Epithelial cell of esophagus (primary cell): ENCODE measurements around the gene EPHA3.

Experiments
- DNase-seq: peaks from one replicate; pipeline ENCODE4 v3.0.0; 2010; ENCODE audit warnings: low read depth
- H3K4me3 ChIP-seq: 2 replicates; pipeline ENCODE4 v1.5.1; 2011; ENCODE audit warnings: mild to moderate bottlenecking, low read length, control low read depth
- TF ChIP-seq, protein P1 (sequence below): IDR thresholded peaks from 2 replicates; pipeline ENCODE4 v1.5.1; 2011; ENCODE audit warnings: low read depth, mild to moderate bottlenecking, low read length, control low read depth, inconsistent platforms; ENCODE audit not compliant: insufficient read depth; ENCODE audit errors: missing control alignments

EPHA3 gene

DNA sequence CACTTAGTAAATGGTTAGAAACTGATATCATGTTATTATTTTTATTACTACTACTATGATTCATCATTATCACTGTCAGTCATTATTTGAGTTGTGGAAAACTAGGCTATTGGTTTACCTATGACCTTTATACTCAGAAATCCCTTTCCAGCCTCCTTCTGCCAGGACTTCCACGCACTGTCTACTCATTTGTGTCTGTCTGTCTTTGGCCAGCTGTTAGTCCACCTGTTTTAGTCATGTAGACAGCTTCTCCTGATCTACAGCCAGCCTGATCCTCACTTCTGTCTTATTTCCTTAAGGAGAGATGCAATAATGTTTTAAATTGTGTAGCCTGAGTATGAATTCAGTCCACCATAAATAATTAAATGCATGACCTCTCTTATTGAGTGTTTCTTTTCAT, 162.8 kb downstream of the EPHA3 start:
- H3K4me3 ChIP-seq, result no peak overlapping the region
- no peak for DNase-seq
- TF ChIP-seq, protein P1, sequence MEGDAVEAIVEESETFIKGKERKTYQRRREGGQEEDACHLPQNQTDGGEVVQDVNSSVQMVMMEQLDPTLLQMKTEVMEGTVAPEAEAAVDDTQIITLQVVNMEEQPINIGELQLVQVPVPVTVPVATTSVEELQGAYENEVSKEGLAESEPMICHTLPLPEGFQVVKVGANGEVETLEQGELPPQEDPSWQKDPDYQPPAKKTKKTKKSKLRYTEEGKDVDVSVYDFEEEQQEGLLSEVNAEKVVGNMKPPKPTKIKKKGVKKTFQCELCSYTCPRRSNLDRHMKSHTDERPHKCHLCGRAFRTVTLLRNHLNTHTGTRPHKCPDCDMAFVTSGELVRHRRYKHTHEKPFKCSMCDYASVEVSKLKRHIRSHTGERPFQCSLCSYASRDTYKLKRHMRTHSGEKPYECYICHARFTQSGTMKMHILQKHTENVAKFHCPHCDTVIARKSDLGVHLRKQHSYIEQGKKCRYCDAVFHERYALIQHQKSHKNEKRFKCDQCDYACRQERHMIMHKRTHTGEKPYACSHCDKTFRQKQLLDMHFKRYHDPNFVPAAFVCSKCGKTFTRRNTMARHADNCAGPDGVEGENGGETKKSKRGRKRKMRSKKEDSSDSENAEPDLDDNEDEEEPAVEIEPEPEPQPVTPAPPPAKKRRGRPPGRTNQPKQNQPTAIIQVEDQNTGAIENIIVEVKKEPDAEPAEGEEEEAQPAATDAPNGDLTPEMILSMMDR, result no peak

DNA sequence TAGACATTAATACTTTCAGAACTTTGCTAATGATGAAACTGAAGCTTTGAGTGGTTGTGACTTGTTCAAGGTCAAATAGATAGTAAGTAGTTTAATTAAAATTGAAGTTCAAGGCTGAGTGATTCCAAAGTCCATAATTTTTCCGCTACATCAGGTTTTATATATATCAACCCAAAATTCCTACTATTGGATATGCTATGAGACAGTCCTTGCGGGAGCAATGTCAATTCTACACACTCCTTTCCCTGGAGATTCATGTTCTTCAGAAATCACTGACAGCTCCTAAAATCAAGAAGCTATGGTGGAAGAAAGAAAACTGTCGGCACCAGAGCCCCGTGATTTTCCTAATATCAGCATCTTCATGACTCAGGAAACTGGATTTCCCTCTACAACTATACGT, 167.6 kb downstream of the EPHA3 start:
- no peak for DNase-seq
- H3K4me3 ChIP-seq, result no peak overlapping the region
- TF ChIP-seq, protein P1, result no peak

DNA sequence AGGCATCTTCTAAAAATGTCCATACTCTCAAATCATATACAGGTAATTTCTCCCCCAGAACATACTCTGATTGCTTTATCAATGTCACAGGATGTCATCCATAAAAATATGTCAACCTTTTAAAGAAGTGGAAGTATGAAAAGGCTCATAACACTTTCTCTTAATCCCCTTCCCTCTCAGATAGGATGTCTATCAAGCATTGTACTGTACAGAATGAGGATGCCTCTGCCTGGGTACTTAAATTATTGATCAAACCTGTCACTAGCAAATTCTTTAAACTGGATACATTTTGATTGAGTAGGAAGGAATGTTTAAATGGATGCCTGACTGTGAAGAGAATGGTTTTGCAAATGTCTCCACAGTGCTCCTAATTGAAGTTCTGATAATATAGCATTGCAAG, 168.7 kb downstream of the EPHA3 start:
- no peak overlapping the region for H3K4me3 ChIP-seq
- TF ChIP-seq, protein P1, result no peak
- DNase-seq, result no peak

DNA sequence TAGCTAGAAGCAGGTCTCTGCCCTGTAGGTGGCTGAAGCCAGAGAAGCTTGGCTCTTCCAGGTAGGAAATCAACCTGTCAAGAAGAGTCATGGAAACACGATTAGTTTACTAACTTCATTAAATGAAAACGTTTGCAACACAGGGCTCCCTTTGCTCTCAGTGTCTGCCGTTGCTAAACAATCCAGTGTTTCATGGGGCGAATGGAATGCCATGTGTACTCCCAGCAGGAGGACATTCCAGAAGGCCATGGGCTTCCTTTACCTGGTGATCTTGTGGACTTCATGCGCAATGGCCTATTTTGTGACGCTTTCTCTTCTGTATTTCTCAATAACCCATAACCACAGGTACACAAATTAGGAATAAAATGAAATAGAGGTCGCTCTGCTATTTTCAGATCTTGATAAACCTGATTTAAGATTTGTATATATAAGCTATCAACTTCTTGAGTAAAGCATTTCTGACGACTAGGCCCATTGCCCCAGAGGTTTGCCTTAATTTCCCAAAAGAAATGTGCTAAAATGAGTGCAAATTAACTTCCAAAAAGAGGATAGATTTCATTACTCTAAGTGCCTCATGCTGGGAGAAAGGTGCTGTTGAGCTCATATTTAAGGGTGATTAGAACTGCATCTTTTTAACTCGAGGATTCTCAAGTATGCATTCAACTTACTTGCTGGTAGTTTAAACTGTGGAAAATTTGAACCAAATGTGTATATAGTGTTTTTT, 171.0 kb downstream of the EPHA3 start:
- TF ChIP-seq, protein P1, result no peak
- no peak for DNase-seq
- no peak overlapping the region for H3K4me3 ChIP-seq

DNA sequence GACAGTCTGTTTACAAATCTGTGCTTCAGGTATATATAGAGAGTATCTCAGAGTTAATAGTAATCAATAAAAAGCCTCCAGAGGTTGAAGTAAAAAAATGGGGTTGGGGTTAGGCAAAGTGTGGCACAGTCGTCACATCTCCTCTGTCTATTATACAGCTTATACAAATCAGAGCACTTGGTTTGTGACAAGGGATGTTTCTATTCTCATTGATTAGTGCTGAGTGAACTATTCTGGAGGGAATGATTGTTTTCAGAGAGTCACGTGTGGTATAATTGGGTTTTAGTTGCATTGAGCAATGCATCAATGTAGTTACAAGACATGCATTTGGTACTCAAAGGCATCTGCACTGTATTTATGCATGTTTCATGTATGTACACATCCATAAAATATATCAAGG, 172.9 kb downstream of the EPHA3 start:
- H3K4me3 ChIP-seq, result no peak overlapping the region
- DNase-seq, result no peak
- TF ChIP-seq, protein P1, result no peak

DNA sequence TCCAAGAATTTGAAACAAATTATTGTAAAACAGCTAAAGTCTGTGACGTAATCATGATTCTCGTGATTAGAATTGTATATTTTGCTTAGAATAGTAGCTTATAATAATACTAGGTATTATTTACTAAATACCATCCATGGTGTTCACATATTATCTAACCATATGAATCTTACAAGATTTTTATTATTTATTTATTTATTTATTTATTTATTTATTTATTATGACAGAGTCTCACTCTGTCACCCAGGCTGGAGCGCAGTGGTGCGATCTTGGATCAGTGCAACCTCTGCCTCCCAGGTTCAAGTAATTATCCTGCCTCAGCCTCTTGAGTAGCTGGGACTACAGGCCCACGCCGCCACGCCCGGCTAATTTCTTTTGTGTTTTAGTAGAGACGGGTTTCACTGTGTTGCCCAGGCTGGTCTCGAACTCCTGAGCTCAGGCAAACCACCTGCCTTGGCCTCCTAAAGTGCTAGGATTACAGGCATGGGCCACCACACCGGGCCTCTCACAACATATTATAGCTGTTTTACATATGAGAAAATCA, 173.5 kb downstream of the EPHA3 start:
- TF ChIP-seq, protein P1, result no peak
- DNase-seq, result no peak
- H3K4me3 ChIP-seq, result no peak overlapping the region
